Liver (tissue), 9 donors: ENCODE data around the gene SORBS2. TPM values are rescaled to one million over a fixed set of nuclear protein-coding genes. Genes with fewer than 3 reads are reported as not detected.
A peak's percentile ranks its signal among the peaks of the same experiment; 100 is the strongest.

Experiments used
- DNase-seq: peaks from one replicate; pipeline ENCODE4 v3.0.0-alpha.2; 2017; ENCODE audit warnings: low spot score
- H3K27ac ChIP-seq, 2 donors: one replicate each; pipeline ENCODE4 v1.7.0; 2013; ENCODE audit warnings: inconsistent platforms in 2 of 2, low read length in 2 of 2, control low read depth in 1 of 2, low read depth in 1 of 2, mild to moderate bottlenecking in 1 of 2
- H3K27me3 ChIP-seq, 4 donors: one replicate each; pipeline versions ENCODE4 v1.6.1 to v1.7.0; 2013; ENCODE audit warnings: low read length in 3 of 4, inconsistent platforms in 1 of 4, mild to moderate bottlenecking in 1 of 4, moderate library complexity in 1 of 4; ENCODE audit not compliant: control insufficient read depth in 4 of 4, insufficient read depth in 4 of 4
- H3K36me3 ChIP-seq, 4 donors: one replicate each; pipeline versions ENCODE4 v1.6.1 to v1.7.0; 2013; ENCODE audit warnings: low read length in 3 of 4, mild to moderate bottlenecking in 3 of 4, low read depth in 1 of 4, moderate library complexity in 1 of 4; ENCODE audit not compliant: control insufficient read depth in 4 of 4, insufficient read depth in 3 of 4
- H3K4me1 ChIP-seq, 4 donors: one replicate each; pipeline versions ENCODE4 v1.6.1 to v1.7.0; 2013; ENCODE audit warnings: low read length in 3 of 4, mild to moderate bottlenecking in 3 of 4, moderate library complexity in 1 of 4; ENCODE audit not compliant: control insufficient read depth in 4 of 4, insufficient read depth in 4 of 4
- H3K4me3 ChIP-seq, 3 donors: one replicate each; pipeline versions ENCODE4 v1.6.1 to v1.7.0; 2013; ENCODE audit warnings: low read length in 3 of 3, control low read depth in 1 of 3, low read depth in 1 of 3, mild to moderate bottlenecking in 1 of 3
- H3K9ac ChIP-seq, 2 donors: one replicate each; pipeline ENCODE4 v1.7.0; 2013; ENCODE audit warnings: low read length in 2 of 2, mild to moderate bottlenecking in 2 of 2, moderate library complexity in 2 of 2, control low read depth in 1 of 2, low read depth in 1 of 2
- H3K9me3 ChIP-seq, 4 donors: one replicate each; pipeline versions ENCODE4 v1.6.1 to v1.7.0; 2013; ENCODE audit warnings: low read length in 3 of 4; ENCODE audit not compliant: control insufficient read depth in 4 of 4
- CTCF ChIP-seq: fragments of 150-350 bp; IDR thresholded peaks from 2 replicates; pipeline ENCODE4 v1.5.1; 2017; ENCODE audit warnings: improper control_type of control experiment, low read depth, low read length; ENCODE audit not compliant: missing input control
- FOXA2 ChIP-seq: IDR thresholded peaks from 2 replicates; pipeline ENCODE4 v1.6.1; 2016; ENCODE audit warnings: antibody characterized with exemption
- HNF4A ChIP-seq, 2 donors: conservative IDR thresholded peaks; 2 replicates each; pipeline ENCODE4 v1.6.1; 2016; ENCODE audit warnings: antibody characterized with exemption in 2 of 2, mild to moderate bottlenecking in 2 of 2
- NR2F2 ChIP-seq: IDR thresholded peaks from 2 replicates; pipeline ENCODE4 v1.6.1; 2016; ENCODE audit warnings: antibody characterized with exemption
- RAD21 ChIP-seq, 2 donors: IDR thresholded peaks; 2 replicates each; pipeline ENCODE4 v1.6.1; 2016; ENCODE audit warnings: antibody characterized with exemption in 2 of 2, mild to moderate bottlenecking in 2 of 2
- YY1 ChIP-seq: IDR thresholded peaks from 2 replicates; pipeline ENCODE4 v1.6.1; 2016; ENCODE audit warnings: antibody characterized with exemption, mild to moderate bottlenecking
- ZBTB33 ChIP-seq: IDR thresholded peaks from 2 replicates; pipeline ENCODE4 v1.6.1; 2016; ENCODE audit warnings: antibody characterized with exemption
- WGBS: extraction: QIAGEN DNeasy Blood & Tissue Kit; methylation state at CpG from one replicate; pipeline ENCODE4 v1.1.7; 2013; 5-methylcytosine and 5-hydroxymethylcytosine counted together
- polyA plus RNA-seq, 2 donors: library from polyadenylated mRNA; stranded (reverse) in 1 of 2; unstranded in 1 of 2; fragments of 200-250 nt in 1 of 2; fragments of >200 nt in 1 of 2; fragmentation: Nextera tagmentation in 1 of 2; extraction: Ambion mirVana in 1 of 2; gene quantifications; one replicate each; pipeline versions ENCODE4 v1.2.1 to v1.2.3, GENCODE V29; 2013 to 2015
- total RNA-seq, 2 donors: library from RNA; depleted of rRNA; stranded (reverse); fragments of >200 nt; gene quantifications; one replicate each; pipeline ENCODE4 v1.2.3, GENCODE V29; 2014
- donor health status: healthy.
- donor health status: healthy.
- donor health status: healthy.
- donor health status: healthy.
- donor health status: healthy.

The SORBS2 gene
- total and polyA plus RNA-seq, 4 donors = 23.3 to 136 (median 59.6) TPM

GRCh38 chr4:185590982-185591381, 221.0 kb downstream of the SORBS2 start:
- Histone ChIP-seq H3K9me3 (no peaks in the 10 kb centered on the region), H3K4me1 (peaks cover 0 to 17% (median 5%) of the 10 kb centered on the region in 4 donors), H3K36me3 (peaks cover 0 to 21% (median 8%) of the 10 kb centered on the region in 4 donors), H3K27ac (peak overlapping the region; percentile 28 to 50), H3K27me3 (no peaks in the 10 kb centered on the region), H3K9ac (no peak overlapping the region), H3K4me3 (no peak overlapping the region)
- TF ChIP-seq CTCF (no peak), ZBTB33 (no peak), RAD21 (IDR thresholded peaks at IDR 0.05) (no peak), FOXA2 (no peak), NR2F2 (no peak), YY1 (no peak)
- WGBS = 92% methylated on average over 3 of the region's 3 CpGs
- no peak for DNase-seq

GRCh38 chr4:185589067-185589836, 222.7 kb downstream of the SORBS2 start:
- H3K27ac ChIP-seq = no peak overlapping the region
- WGBS = 95% methylated on average over 13 of the region's 13 CpGs
- no peak for DNase-seq

More at GRCh38 chr4:185589067-185589836, 222.7 kb downstream of the SORBS2 start:
- no peaks in the 10 kb centered on the region for H3K9me3 ChIP-seq
- no peak for TF ChIP-seq CTCF
- TF ChIP-seq NR2F2 = no peak
- no peak for TF ChIP-seq FOXA2
- no peak for TF ChIP-seq HNF4A (conservative IDR thresholded peaks at IDR 0.05)
- H3K4me3 ChIP-seq = no peak overlapping the region
- H3K27me3 ChIP-seq = no peaks in the 10 kb centered on the region
- H3K36me3 ChIP-seq = peaks cover 0 to 21% (median 8%) of the 10 kb centered on the region in 4 donors
- H3K4me1 ChIP-seq = peaks cover 0 to 17% (median 5%) of the 10 kb centered on the region in 4 donors
- H3K9ac ChIP-seq = no peak overlapping the region
